HepG2 (cell line): ENCODE results near the gene ZNF845. TPM values are rescaled to one million over a fixed set of nuclear protein-coding genes. Genes with fewer than 3 reads are reported as not detected.

Experiments used
- JUND ChIP-seq: sonication (generic); formaldehyde crosslinking; IDR thresholded peaks from 2 replicates; pipeline ENCODE4 v1.8.0; 2022; ENCODE audit warnings: mild to moderate bottlenecking, missing genetic modification reagents
- KDM4B ChIP-seq: sonication (generic); formaldehyde crosslinking; IDR thresholded peaks from 2 replicates; pipeline ENCODE4 v1.4.0; 2020; ENCODE audit warnings: missing genetic modification reagents
- MAZ ChIP-seq, 2 experiments: sonication (generic) in 1 of 2; formaldehyde crosslinking in 1 of 2; IDR thresholded peaks; 2 replicates each; pipeline versions ENCODE4 v1.5.0 to v1.6.1; 2012 to 2020; ENCODE audit warnings: low read depth in 2 of 2, mild to moderate bottlenecking in 2 of 2, borderline replicate concordance in 1 of 2, improper control_type of control experiment in 1 of 2, low read length in 1 of 2, missing genetic modification reagents in 1 of 2, moderate library complexity in 1 of 2
- NFATC3 ChIP-seq: sonication (generic); formaldehyde crosslinking; IDR thresholded peaks from 2 replicates; pipeline ENCODE4 v1.5.1; 2020; ENCODE audit warnings: mild to moderate bottlenecking, missing genetic modification reagents
- SIN3A ChIP-seq: IDR thresholded peaks from 2 replicates; pipeline ENCODE4 v1.6.1; 2011; ENCODE audit warnings: low read depth, mild to moderate bottlenecking, control low read depth, low read length, borderline replicate concordance
- SOX5 ChIP-seq: IDR thresholded peaks from 2 replicates; pipeline ENCODE4 v1.6.1; 2016; ENCODE audit warnings: borderline replicate concordance
- ZNF20 ChIP-seq: sonication (generic); formaldehyde crosslinking; IDR thresholded peaks from 2 replicates; pipeline ENCODE4 v1.4.0; 2020; ENCODE audit warnings: mild to moderate bottlenecking, moderate library complexity, missing genetic modification reagents
- ZNF572 ChIP-seq: sonication (generic); formaldehyde crosslinking; IDR thresholded peaks from 2 replicates; pipeline ENCODE4 v1.5.1; 2020; ENCODE audit warnings: mild to moderate bottlenecking, missing genetic modification reagents
- ZNF687 ChIP-seq: sonication (generic); formaldehyde crosslinking; IDR thresholded peaks from 2 replicates; pipeline ENCODE4 v1.5.1; 2020; ENCODE audit warnings: mild to moderate bottlenecking, missing genetic modification reagents, moderate library complexity
- ZNF7 ChIP-seq: IDR thresholded peaks from 2 replicates; pipeline ENCODE4 v1.6.1; 2016; ENCODE audit warnings: missing biosample characterization, missing genetic modification reagents
- polyA plus RNA-seq, 8 experiments: library from polyadenylated mRNA; depleted of rRNA in 3 of 8; stranded (reverse) in 7 of 8; unstranded in 1 of 8; fragments of >200 nt; fragmentation: Illumina TruSeq in 4 of 8; extraction: Trizol in 4 of 8; gene quantifications; 2 replicates each; pipeline versions ENCODE4 v1.2.1 to v1.2.3, GENCODE V29; 2011 to 2016; ENCODE audit warnings: low read depth in 4 of 8, missing spikeins in 1 of 8, mixed read lengths in 1 of 8; ENCODE audit not compliant: insufficient read depth in 1 of 8
- total RNA-seq, 5 experiments: library from RNA; depleted of rRNA; stranded (reverse); fragments of >200 nt; fragmentation: Illumina TruSeq; extraction: Trizol; gene quantifications; 2 replicates each; pipeline ENCODE4 v1.2.3, GENCODE V29; 2016; ENCODE audit warnings: low read depth in 1 of 5
- TF ChIP-seq, protein P1 (sequence below): sonication (generic); formaldehyde crosslinking; IDR thresholded peaks from 2 replicates; pipeline ENCODE4 v1.5.1; 2020; ENCODE audit warnings: missing genetic modification reagents, mild to moderate bottlenecking, borderline replicate concordance
- TF ChIP-seq, protein P2 (sequence below): sonication (generic); formaldehyde crosslinking; IDR thresholded peaks from 2 replicates; pipeline ENCODE4 v1.5.0; 2020; ENCODE audit warnings: mild to moderate bottlenecking, missing genetic modification reagents, borderline replicate concordance

Gene ZNF845
- total and polyA plus RNA-seq, 2 of the 13 experiments (the other 11 are each of a cell fraction or from before 2014, with no cell fraction given), result 1.7 to 9.6 TPM

DNA sequence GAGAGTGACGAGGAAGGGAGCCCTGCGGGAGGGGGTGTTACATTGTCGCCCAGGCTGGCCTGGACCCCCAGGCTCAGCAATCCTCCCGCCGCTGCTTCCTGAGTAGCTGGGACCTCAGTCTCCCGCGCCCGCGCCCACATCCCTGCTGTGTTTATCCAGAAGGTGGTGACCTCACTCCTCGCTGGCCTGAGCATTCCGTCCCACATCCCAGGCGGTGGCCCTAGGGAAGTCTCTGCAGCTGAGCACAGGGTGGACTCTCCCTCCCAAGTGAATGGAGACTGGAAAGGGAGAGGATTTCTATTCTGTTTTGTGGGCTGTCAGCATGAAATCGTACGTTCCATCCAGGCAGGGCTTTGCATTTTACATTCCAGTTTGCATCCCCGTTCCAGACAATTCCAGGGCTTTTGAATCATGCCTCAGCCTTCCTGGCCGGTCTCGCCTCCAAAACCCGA lies 61.0 kb downstream of the ZNF845 start (continued):
- TF ChIP-seq, protein P1, sequence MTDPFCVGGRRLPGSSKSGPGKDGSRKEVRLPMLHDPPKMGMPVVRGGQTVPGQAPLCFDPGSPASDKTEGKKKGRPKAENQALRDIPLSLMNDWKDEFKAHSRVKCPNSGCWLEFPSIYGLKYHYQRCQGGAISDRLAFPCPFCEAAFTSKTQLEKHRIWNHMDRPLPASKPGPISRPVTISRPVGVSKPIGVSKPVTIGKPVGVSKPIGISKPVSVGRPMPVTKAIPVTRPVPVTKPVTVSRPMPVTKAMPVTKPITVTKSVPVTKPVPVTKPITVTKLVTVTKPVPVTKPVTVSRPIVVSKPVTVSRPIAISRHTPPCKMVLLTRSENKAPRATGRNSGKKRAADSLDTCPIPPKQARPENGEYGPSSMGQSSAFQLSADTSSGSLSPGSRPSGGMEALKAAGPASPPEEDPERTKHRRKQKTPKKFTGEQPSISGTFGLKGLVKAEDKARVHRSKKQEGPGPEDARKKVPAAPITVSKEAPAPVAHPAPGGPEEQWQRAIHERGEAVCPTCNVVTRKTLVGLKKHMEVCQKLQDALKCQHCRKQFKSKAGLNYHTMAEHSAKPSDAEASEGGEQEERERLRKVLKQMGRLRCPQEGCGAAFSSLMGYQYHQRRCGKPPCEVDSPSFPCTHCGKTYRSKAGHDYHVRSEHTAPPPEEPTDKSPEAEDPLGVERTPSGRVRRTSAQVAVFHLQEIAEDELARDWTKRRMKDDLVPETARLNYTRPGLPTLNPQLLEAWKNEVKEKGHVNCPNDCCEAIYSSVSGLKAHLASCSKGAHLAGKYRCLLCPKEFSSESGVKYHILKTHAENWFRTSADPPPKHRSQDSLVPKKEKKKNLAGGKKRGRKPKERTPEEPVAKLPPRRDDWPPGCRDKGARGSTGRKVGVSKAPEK (CRISPR knock-in tag), result no peak
- TF ChIP-seq ZNF687 (CRISPR knock-in tag) (peak; percentile 43; the same call in 1 of the 2 replicates), MAZ (IDR thresholded peaks at IDR 0.05; ENCODE audit: borderline replicate concordance, low read depth, low read length) (no peak), MAZ (CRISPR knock-in tag; IDR thresholded peaks at IDR 0.05; ENCODE audit: low read depth) (no peak), SOX5 (no peak), NFATC3 (CRISPR knock-in tag) (no peak), SIN3A (no peak), KDM4B (CRISPR knock-in tag) (no peak), ZNF572 (CRISPR knock-in tag) (0 out of 2 replicates have a peak, but pooled peaks have one; percentile 57), JUND (CRISPR knock-in tag) (no peak), ZNF7 (CRISPR knock-in tag) (no peak), ZNF20 (no peak)
- TF ChIP-seq, protein P2, sequence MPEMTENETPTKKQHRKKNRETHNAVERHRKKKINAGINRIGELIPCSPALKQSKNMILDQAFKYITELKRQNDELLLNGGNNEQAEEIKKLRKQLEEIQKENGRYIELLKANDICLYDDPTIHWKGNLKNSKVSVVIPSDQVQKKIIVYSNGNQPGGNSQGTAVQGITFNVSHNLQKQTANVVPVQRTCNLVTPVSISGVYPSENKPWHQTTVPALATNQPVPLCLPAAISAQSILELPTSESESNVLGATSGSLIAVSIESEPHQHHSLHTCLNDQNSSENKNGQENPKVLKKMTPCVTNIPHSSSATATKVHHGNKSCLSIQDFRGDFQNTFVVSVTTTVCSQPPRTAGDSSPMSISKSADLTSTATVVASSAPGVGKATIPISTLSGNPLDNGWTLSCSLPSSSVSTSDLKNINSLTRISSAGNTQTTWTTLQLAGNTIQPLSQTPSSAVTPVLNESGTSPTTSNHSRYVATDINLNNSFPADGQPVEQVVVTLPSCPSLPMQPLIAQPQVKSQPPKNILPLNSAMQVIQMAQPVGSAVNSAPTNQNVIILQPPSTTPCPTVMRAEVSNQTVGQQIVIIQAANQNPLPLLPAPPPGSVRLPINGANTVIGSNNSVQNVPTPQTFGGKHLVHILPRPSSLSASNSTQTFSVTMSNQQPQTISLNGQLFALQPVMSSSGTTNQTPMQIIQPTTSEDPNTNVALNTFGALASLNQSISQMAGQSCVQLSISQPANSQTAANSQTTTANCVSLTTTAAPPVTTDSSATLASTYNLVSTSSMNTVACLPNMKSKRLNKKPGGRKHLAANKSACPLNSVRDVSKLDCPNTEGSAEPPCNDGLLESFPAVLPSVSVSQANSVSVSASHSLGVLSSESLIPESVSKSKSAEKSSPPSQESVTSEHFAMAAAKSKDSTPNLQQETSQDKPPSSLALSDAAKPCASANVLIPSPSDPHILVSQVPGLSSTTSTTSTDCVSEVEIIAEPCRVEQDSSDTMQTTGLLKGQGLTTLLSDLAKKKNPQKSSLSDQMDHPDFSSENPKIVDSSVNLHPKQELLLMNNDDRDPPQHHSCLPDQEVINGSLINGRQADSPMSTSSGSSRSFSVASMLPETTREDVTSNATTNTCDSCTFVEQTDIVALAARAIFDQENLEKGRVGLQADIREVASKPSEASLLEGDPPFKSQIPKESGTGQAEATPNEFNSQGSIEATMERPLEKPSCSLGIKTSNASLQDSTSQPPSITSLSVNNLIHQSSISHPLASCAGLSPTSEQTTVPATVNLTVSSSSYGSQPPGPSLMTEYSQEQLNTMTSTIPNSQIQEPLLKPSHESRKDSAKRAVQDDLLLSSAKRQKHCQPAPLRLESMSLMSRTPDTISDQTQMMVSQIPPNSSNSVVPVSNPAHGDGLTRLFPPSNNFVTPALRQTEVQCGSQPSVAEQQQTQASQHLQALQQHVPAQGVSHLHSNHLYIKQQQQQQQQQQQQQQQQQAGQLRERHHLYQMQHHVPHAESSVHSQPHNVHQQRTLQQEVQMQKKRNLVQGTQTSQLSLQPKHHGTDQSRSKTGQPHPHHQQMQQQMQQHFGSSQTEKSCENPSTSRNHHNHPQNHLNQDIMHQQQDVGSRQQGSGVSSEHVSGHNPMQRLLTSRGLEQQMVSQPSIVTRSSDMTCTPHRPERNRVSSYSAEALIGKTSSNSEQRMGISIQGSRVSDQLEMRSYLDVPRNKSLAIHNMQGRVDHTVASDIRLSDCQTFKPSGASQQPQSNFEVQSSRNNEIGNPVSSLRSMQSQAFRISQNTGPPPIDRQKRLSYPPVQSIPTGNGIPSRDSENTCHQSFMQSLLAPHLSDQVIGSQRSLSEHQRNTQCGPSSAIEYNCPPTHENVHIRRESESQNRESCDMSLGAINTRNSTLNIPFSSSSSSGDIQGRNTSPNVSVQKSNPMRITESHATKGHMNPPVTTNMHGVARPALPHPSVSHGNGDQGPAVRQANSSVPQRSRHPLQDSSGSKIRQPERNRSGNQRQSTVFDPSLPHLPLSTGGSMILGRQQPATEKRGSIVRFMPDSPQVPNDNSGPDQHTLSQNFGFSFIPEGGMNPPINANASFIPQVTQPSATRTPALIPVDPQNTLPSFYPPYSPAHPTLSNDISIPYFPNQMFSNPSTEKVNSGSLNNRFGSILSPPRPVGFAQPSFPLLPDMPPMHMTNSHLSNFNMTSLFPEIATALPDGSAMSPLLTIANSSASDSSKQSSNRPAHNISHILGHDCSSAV, result no peak
